Gastrocnemius medialis (tissue), 4 donors: ENCODE data around the gene OPRM1. TPM values are rescaled to one million over a fixed set of nuclear protein-coding genes. Genes with fewer than 3 reads are reported as not detected.

Experiments
- ATAC-seq, 2 donors: fragments of 150-250 bp; one replicate each; pipeline ENCODE4 v1.9.1; 2016
- DNase-seq, 2 donors: peaks; one replicate each; pipeline ENCODE4 v3.0.0-alpha.2; 2019
- H3K27ac ChIP-seq, 4 donors: fragments of 200-600 bp; sonication (generic); 1 replicate in 1 of 4; 2 replicates in 3 of 4; pipeline ENCODE4 v1.5.1; 2016 to 2018; ENCODE audit warnings: mild to moderate bottlenecking in 2 of 4, moderate library complexity in 1 of 4
- H3K27me3 ChIP-seq, 3 donors: fragments of 200-600 bp; sonication (generic) in 2 of 3; 1 replicate in 1 of 3; 2 replicates in 2 of 3; pipeline versions ENCODE4 v1.5.1 to v1.6.0; 2016 to 2019; ENCODE audit warnings: mild to moderate bottlenecking in 1 of 3, moderate library complexity in 1 of 3
- H3K36me3 ChIP-seq, 2 donors: fragments of 200-600 bp; sonication (generic) in 1 of 2; one replicate each; pipeline ENCODE4 v1.5.1; 2017 to 2018
- H3K4me1 ChIP-seq, 2 donors: fragments of 200-600 bp; sonication (generic) in 1 of 2; one replicate each; pipeline ENCODE4 v1.5.1; 2016 to 2017; ENCODE audit warnings: mild to moderate bottlenecking in 2 of 2
- H3K4me3 ChIP-seq, 4 donors: fragments of 200-600 bp; sonication (generic) in 3 of 4; 1 replicate in 1 of 4; 2 replicates in 3 of 4; pipeline ENCODE4 v1.5.1; 2016 to 2019; ENCODE audit warnings: mild to moderate bottlenecking in 2 of 4
- H3K9me3 ChIP-seq, 3 donors: fragments of 200-600 bp; sonication (generic) in 2 of 3; 1 replicate in 1 of 3; 2 replicates in 2 of 3; pipeline ENCODE4 v1.5.1; 2016 to 2019
- CTCF ChIP-seq, 5 experiments: fragments of 450-650 bp in 3 of 5; fragments of 200-600 bp in 2 of 5; sonication (generic) in 2 of 5; IDR thresholded peaks in 4 of 5; conservative IDR thresholded peaks in 1 of 5; 1 replicate in 4 of 5; 2 replicates in 1 of 5; pipeline ENCODE4 v1.5.1; 2016 to 2019; ENCODE audit warnings: antibody characterized with exemption in 5 of 5, mild to moderate bottlenecking in 3 of 5, moderate library complexity in 3 of 5
- POLR2A ChIP-seq, 2 donors: fragments of 450-650 bp; IDR thresholded peaks; one replicate each; pipeline ENCODE4 v1.6.1; 2017; ENCODE audit warnings: antibody characterized with exemption in 2 of 2, mild to moderate bottlenecking in 2 of 2, moderate library complexity in 2 of 2
- in situ Hi-C, 4 donors: fragments of 200-750 bp; cut with MboI; loops; one replicate each; pipeline versions ENCODE4 v1.15.0 to v1.8.0; 2017; ENCODE audit warnings: low sequenced_read_pairs in 4 of 4
- intact Hi-C: fragments of 100-400 bp; cut with DNase I; formaldehyde crosslinking; loops from one replicate; pipeline ENCODE4 v1.15.1; 2023; ENCODE audit warnings: low total_unique reads
- total RNA-seq, 4 donors: library from RNA; depleted of rRNA; stranded (reverse); fragments of >200 nt; gene quantifications; one replicate each; pipeline versions ENCODE4 v1.1.0 to v1.2.3, GENCODE V29; 2016

Gene OPRM1
- total RNA-seq, 4 donors from 2014 or later: not detected

DNA sequence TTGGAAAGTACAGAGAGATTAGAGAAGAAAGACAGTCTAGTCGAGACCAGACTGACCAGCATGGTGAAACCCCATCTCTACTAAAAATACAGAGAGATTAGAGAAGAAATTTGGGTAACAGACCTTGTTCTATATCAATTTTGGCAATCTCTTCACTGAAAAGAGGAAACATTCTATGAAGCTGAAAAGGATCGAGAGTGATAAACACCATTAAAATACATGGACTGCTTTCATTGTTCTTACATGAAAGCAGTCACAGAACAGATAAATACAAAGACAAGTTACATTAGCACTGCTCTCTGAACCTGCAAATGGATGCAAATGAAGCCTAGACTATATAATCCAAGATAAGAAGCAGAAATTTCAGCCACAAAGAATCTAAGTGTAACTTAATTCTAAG is 8.4 kb upstream of the OPRM1 start:
- no peaks in the 10 kb centered on the region for H3K27me3 ChIP-seq
- in situ Hi-C loops (no loop called here), intact Hi-C loops (no loop called here)
- TF ChIP-seq CTCF (IDR thresholded peaks at IDR 0.05 in 4 of 5, conservative IDR thresholded peaks at IDR 0.05 in 1 of 5): no peak
- no peak for TF ChIP-seq POLR2A (IDR thresholded peaks at IDR 0.05)
- no peaks in the 10 kb centered on the region for H3K4me1 ChIP-seq
- H3K27ac ChIP-seq: no peak overlapping the region
- no peaks in the 10 kb centered on the region for H3K36me3 ChIP-seq
- ATAC-seq (no peak), DNase-seq (no peak)
- no peaks in the 10 kb centered on the region for H3K9me3 ChIP-seq
- no peak overlapping the region for H3K4me3 ChIP-seq

DNA sequence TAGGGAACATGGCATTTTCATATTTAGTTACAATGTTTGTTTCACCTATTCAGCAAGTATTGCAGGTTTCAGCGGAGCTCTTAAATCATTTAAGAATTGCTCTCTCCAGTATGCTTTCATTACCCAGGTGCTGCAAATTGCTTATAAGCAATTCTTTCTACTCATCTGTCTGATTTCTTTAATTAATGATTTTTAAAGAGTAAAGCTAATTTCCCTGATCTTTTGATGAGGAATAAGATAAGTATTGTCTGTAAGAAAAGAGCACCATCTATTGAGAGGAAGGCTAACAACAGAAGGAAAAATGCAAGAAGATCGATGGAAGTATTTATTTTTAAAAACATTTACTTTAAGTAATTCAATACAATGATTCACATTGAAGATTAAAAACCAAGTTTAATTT is 2.0 kb downstream of the OPRM1 start:
- in situ Hi-C loops (no loop called here), intact Hi-C loops (no loop called here)
- DNase-seq (no peak), ATAC-seq (no peak)
- Histone ChIP-seq H3K27ac (no peak overlapping the region), H3K4me1 (no peaks in the 10 kb centered on the region), H3K36me3 (no peaks in the 10 kb centered on the region), H3K9me3 (no peaks in the 10 kb centered on the region), H3K4me3 (no peak overlapping the region), H3K27me3 (peaks cover 2 to 9% (median 6%) of the 10 kb centered on the region in 3 donors)
- no peak for TF ChIP-seq POLR2A (IDR thresholded peaks at IDR 0.05)
- TF ChIP-seq CTCF (IDR thresholded peaks at IDR 0.05 in 4 of 5, conservative IDR thresholded peaks at IDR 0.05 in 1 of 5): no peak

DNA sequence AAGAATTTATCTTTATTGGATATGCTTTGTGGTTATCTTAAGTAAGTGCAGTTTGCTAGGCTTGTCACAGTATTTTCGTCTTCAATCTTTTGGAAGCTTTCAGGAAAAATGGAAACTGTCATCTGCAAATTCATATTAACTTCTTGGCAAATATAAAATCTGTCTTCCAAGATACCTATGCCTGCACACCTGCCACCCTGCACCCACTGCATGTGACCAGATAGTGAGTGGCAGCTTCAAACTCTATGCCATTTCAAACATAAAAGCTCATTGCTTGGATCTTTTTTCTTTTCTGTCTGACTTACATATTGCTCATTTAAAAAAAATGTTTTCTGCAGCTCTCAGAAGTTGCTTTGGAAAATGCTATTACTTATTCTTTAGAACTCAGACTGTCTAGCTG is 14.1 kb downstream of the OPRM1 start:
- Histone ChIP-seq H3K27me3 (no peaks in the 10 kb centered on the region), H3K9me3 (no peaks in the 10 kb centered on the region), H3K4me1 (no peaks in the 10 kb centered on the region), H3K36me3 (no peaks in the 10 kb centered on the region), H3K27ac (no peak overlapping the region), H3K4me3 (no peak overlapping the region)
- no peak for DNase-seq
- no peak for ATAC-seq
- TF ChIP-seq POLR2A (IDR thresholded peaks at IDR 0.05) (no peak), CTCF (IDR thresholded peaks at IDR 0.05 in 4 of 5, conservative IDR thresholded peaks at IDR 0.05 in 1 of 5) (no peak)
- in situ Hi-C loops (no loop called here), intact Hi-C loops (no loop called here)

DNA sequence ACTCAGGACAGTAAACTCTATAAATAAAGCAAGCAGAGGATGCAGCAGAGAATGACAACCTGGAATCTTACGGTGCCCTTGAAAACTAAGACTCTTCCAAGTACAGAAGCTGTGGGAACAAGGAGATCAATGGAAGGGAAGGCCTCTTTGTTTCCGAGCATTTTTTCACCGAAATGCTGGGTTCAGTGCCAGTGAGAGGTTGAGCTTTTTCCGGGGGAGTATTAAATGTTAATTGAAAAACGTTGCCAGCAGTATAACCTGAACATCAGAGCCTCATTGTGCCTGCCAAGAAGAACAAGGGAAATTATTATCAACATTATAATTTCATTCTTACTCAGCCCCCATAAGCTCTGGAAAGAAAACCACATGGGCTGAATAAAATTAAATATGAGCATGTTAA is 17.5 kb downstream of the OPRM1 start:
- intact Hi-C loops (no loop called here), in situ Hi-C loops (no loop called here)
- no peaks in the 10 kb centered on the region for H3K27me3 ChIP-seq
- H3K4me1 ChIP-seq: no peaks in the 10 kb centered on the region
- no peaks in the 10 kb centered on the region for H3K9me3 ChIP-seq
- TF ChIP-seq CTCF (IDR thresholded peaks at IDR 0.05 in 4 of 5, conservative IDR thresholded peaks at IDR 0.05 in 1 of 5): no peak
- TF ChIP-seq POLR2A (IDR thresholded peaks at IDR 0.05): no peak
- ATAC-seq: no peak
- H3K4me3 ChIP-seq: no peak overlapping the region
- no peak overlapping the region for H3K27ac ChIP-seq
- H3K36me3 ChIP-seq: no peaks in the 10 kb centered on the region
- DNase-seq: no peak

DNA sequence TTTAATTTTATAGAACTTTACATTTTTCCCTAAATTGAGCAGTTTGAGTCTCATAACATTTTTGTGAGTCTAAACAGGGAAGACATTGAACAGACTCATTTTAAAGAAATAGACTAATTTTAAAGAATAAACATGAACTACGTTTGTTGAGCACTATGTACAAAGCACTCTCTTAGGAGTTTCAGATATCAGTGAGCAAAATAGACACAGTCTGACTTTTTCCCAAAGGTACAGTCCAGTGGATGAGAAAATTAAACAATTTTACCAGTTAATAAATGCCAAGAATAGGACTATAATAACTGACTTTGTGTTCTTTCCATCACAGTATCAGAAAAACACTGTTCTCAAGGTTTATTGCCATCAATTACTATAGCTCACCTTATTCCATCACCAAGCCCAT is 18.1 kb downstream of the OPRM1 start:
- DNase-seq (no peak), ATAC-seq (no peak)
- Histone ChIP-seq H3K4me3 (no peak overlapping the region), H3K36me3 (no peaks in the 10 kb centered on the region), H3K9me3 (no peaks in the 10 kb centered on the region), H3K27me3 (no peaks in the 10 kb centered on the region), H3K4me1 (no peaks in the 10 kb centered on the region), H3K27ac (no peak overlapping the region)
- intact Hi-C loops: no loop called here
- in situ Hi-C loops: no loop called here
- TF ChIP-seq CTCF (IDR thresholded peaks at IDR 0.05 in 4 of 5, conservative IDR thresholded peaks at IDR 0.05 in 1 of 5): no peak
- TF ChIP-seq POLR2A (IDR thresholded peaks at IDR 0.05): no peak
